ENCODE data around the gene TECPR1.

TECPR1 gene

DNA sequence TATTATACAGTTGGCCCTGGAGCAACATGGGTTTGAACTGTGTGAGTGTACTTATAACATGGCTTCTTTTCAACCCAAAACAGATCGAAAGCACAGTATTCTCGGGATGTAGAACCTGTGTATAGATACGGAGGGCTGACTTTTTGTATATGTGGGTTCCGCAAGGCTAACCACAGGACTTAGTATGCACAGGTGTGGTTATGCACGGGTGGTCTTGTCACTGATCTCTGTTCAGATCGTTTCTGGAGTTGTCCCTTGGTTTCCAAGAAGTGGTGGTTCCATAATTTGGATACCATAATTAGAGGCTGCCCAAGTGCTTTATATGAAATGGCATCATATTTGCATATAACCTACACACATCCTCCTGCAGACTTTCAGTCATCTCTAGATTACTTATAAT is 51.7 kb downstream of the TECPR1 start:
- H3K9me3 ChIP-seq (replicated peaks in 1 of 2; ENCODE audit: control insufficient read depth in 2 of 2, insufficient read depth in 1 of 2, low read depth in 1 of 2, low read length in 2 of 2) = peaks cover 0 to 7% of the 10 kb centered on the region in 2 donors
- H2BK12ac ChIP-seq (ENCODE audit: low read length) = no peak overlapping the region
- H3K4me3 ChIP-seq (ENCODE audit: low read length in 2 of 2) = no peak overlapping the region
- no peaks in the 10 kb centered on the region for H3K4me1 ChIP-seq (ENCODE audit: control insufficient read depth in 2 of 2, insufficient read depth in 1 of 2, low read depth in 1 of 2, low read length in 2 of 2)
- no peak for DNase-seq (ENCODE audit: low spot score)
- no peak overlapping the region for H3K4ac ChIP-seq (ENCODE audit: low read length)
- H3K23ac ChIP-seq (ENCODE audit: low read depth, low read length, poor library complexity) = no peak overlapping the region
- H2BK15ac ChIP-seq (ENCODE audit: low read length) = no peak overlapping the region
- no peak overlapping the region for H3K9ac ChIP-seq (ENCODE audit: low read depth, low read length, poor library complexity)
- no peak overlapping the region for H2BK120ac ChIP-seq (ENCODE audit: low read depth, low read length)
- no peak overlapping the region for H2BK5ac ChIP-seq (ENCODE audit: low read length)
- H3K27me3 ChIP-seq (ENCODE audit: control insufficient read depth in 3 of 3, insufficient read depth in 3 of 3, low read depth in 1 of 3, low read length in 3 of 3) = no peaks in the 10 kb centered on the region
- H3K14ac ChIP-seq (ENCODE audit: low read length) = no peak overlapping the region
- no peak overlapping the region for H3K18ac ChIP-seq (ENCODE audit: low read length)
- H4K8ac ChIP-seq (ENCODE audit: low read depth, low read length) = no peak overlapping the region
- H4K91ac ChIP-seq (ENCODE audit: low read depth, low read length, poor library complexity) = no peak overlapping the region
- H3K4me2 ChIP-seq (ENCODE audit: insufficient read depth, low read length, poor library complexity, severe bottlenecking) = no peak overlapping the region
- H3K27ac ChIP-seq (replicated peaks; ENCODE audit: low read length) = no peak overlapping the region
- H2AFZ ChIP-seq (ENCODE audit: low read length) = no peak overlapping the region
- H3K79me1 ChIP-seq (ENCODE audit: low read depth, low read length) = no peaks in the 10 kb centered on the region
- WGBS, 2 donors (ENCODE audit: extremely low coverage in 2 of 2, insufficient read length in 2 of 2, insufficient replicate concordance in 1 of 2) = no CpG with 5 or more reads among the region's 6 CpGs
- peaks cover 4 to 54% of the 10 kb centered on the region in 2 donors for H3K36me3 ChIP-seq (replicated peaks in 1 of 2; ENCODE audit: control insufficient read depth in 2 of 2, insufficient read depth in 2 of 2, low read length in 2 of 2)
- H2AK5ac ChIP-seq (ENCODE audit: low read depth, low read length) = no peak overlapping the region

DNA sequence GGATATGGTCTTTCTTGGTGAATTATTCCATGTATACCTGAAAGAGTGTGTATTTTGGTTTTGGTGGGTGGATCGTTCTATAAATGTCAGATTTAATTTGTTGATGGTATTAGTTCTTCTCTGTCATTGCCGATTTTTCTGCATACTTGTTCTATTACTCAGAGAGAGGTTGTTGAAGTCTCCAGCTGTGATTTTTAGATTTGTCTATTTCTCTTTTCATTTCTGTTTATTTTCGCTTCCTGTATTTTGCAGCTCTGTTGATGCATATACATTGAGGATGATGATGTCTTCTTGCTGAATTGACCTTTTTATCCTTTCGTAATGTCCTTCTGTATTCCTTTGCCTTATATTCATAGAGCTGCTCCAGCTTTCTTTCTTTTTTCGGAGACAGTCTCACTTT is 52.9 kb downstream of the TECPR1 start:
- DNase-seq (ENCODE audit: low spot score) = no peak
- H3K36me3 ChIP-seq (replicated peaks in 1 of 2; ENCODE audit: control insufficient read depth in 2 of 2, insufficient read depth in 2 of 2, low read length in 2 of 2) = peaks cover 2 to 54% of the 10 kb centered on the region in 2 donors
- H2AFZ ChIP-seq (ENCODE audit: low read length) = no peak overlapping the region
- H3K14ac ChIP-seq (ENCODE audit: low read length) = no peak overlapping the region
- H3K79me1 ChIP-seq (ENCODE audit: low read depth, low read length) = no peaks in the 10 kb centered on the region
- no peak overlapping the region for H4K91ac ChIP-seq (ENCODE audit: low read depth, low read length, poor library complexity)
- no peak overlapping the region for H3K4me2 ChIP-seq (ENCODE audit: insufficient read depth, low read length, poor library complexity, severe bottlenecking)
- H3K9ac ChIP-seq (ENCODE audit: low read depth, low read length, poor library complexity) = no peak overlapping the region
- WGBS, 2 donors (ENCODE audit: extremely low coverage in 2 of 2, insufficient read length in 2 of 2, insufficient replicate concordance in 1 of 2) = no CpG with 5 or more reads among the region's 5 CpGs
- no peak overlapping the region for H3K23ac ChIP-seq (ENCODE audit: low read depth, low read length, poor library complexity)
- no peak overlapping the region for H3K27ac ChIP-seq (replicated peaks; ENCODE audit: low read length)
- peaks cover 0 to 7% of the 10 kb centered on the region in 2 donors for H3K9me3 ChIP-seq (replicated peaks in 1 of 2; ENCODE audit: control insufficient read depth in 2 of 2, insufficient read depth in 1 of 2, low read depth in 1 of 2, low read length in 2 of 2)
- no peak overlapping the region for H2BK120ac ChIP-seq (ENCODE audit: low read depth, low read length)
- no peak overlapping the region for H3K4ac ChIP-seq (ENCODE audit: low read length)
- H2BK12ac ChIP-seq (ENCODE audit: low read length) = no peak overlapping the region
- H3K4me1 ChIP-seq (ENCODE audit: control insufficient read depth in 2 of 2, insufficient read depth in 1 of 2, low read depth in 1 of 2, low read length in 2 of 2) = no peaks in the 10 kb centered on the region
- no peak overlapping the region for H2BK15ac ChIP-seq (ENCODE audit: low read length)
- no peak overlapping the region for H2BK5ac ChIP-seq (ENCODE audit: low read length)
- H3K4me3 ChIP-seq (ENCODE audit: low read length in 2 of 2) = no peak overlapping the region
- H3K27me3 ChIP-seq (ENCODE audit: control insufficient read depth in 3 of 3, insufficient read depth in 3 of 3, low read depth in 1 of 3, low read length in 3 of 3) = no peaks in the 10 kb centered on the region
- no peak overlapping the region for H4K8ac ChIP-seq (ENCODE audit: low read depth, low read length)
- H3K18ac ChIP-seq (ENCODE audit: low read length) = no peak overlapping the region
- no peak overlapping the region for H2AK5ac ChIP-seq (ENCODE audit: low read depth, low read length)

DNA sequence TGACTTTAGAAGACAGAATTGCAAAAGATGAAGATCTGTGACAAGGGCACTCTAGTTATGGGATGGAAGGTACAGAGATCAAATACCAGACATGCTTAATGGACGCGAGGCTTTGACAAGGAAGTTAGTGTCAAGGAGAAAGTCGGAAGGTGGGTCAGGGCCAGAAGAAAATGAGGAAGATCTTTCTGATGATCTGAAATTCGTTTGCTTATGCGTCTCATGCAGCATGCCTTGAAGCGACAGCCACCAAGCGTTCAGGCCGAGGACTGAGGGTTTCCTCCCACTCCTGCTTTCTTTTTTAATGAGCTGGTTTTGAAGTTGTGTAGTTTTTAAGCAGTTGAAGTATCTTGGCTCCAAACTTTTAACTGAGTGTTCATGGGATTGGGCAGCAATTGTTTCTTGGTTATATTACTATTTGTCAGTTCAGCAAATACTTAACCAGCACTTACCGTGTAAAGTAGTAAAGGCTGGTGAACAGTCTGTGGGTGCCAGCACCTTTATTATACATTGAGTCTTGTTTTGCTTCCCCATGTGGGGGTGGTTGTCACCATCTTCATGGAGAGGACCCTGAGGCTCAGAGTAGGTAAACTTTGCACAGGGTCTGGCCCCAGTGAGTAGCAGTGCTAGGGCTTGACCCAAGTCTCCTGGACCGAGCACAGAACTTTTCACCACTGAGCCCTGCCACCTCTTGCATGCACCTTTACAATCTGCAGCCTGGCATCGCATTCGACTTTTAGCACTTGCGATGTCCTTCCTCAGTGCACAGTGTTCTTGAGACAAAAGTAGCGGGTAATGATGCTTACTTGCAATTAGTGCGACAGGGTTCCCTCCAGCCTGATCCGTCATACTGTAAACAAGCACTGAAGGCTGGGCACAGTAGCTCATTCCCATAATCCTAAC is 55.1 kb downstream of the TECPR1 start:
- Histone ChIP-seq H2AK5ac (ENCODE audit: low read depth, low read length) (no peak overlapping the region), H2AFZ (ENCODE audit: low read length) (no peak overlapping the region), H3K23ac (ENCODE audit: low read depth, low read length, poor library complexity) (no peak overlapping the region), H3K4me3 (ENCODE audit: low read length in 2 of 2) (peak overlapping the region in 1 of 2 donors; percentile 23), H3K27ac (replicated peaks; ENCODE audit: low read length) (no peak overlapping the region), H3K27me3 (ENCODE audit: control insufficient read depth in 3 of 3, insufficient read depth in 3 of 3, low read depth in 1 of 3, low read length in 3 of 3) (no peaks in the 10 kb centered on the region), H4K91ac (ENCODE audit: low read depth, low read length, poor library complexity) (no peak overlapping the region), H2BK120ac (ENCODE audit: low read depth, low read length) (no peak overlapping the region), H3K4ac (ENCODE audit: low read length) (no peak overlapping the region), H3K4me1 (ENCODE audit: control insufficient read depth in 2 of 2, insufficient read depth in 1 of 2, low read depth in 1 of 2, low read length in 2 of 2) (no peaks in the 10 kb centered on the region), H3K9me3 (replicated peaks in 1 of 2; ENCODE audit: control insufficient read depth in 2 of 2, insufficient read depth in 1 of 2, low read depth in 1 of 2, low read length in 2 of 2) (peaks cover 0 to 7% of the 10 kb centered on the region in 2 donors), H2BK12ac (ENCODE audit: low read length) (no peak overlapping the region), H3K36me3 (replicated peaks in 1 of 2; ENCODE audit: control insufficient read depth in 2 of 2, insufficient read depth in 2 of 2, low read length in 2 of 2) (peaks cover 15 to 55% of the 10 kb centered on the region in 2 donors), H4K8ac (ENCODE audit: low read depth, low read length) (no peak overlapping the region), H2BK5ac (ENCODE audit: low read length) (no peak overlapping the region), H3K9ac (ENCODE audit: low read depth, low read length, poor library complexity) (no peak overlapping the region), H3K18ac (ENCODE audit: low read length) (no peak overlapping the region), H2BK15ac (ENCODE audit: low read length) (no peak overlapping the region), H3K79me1 (ENCODE audit: low read depth, low read length) (no peaks in the 10 kb centered on the region), H3K14ac (ENCODE audit: low read length) (no peak overlapping the region), H3K4me2 (ENCODE audit: insufficient read depth, low read length, poor library complexity, severe bottlenecking) (no peak overlapping the region)
- no peak for DNase-seq (ENCODE audit: low spot score)
- WGBS, 2 donors (ENCODE audit: extremely low coverage in 2 of 2, insufficient read length in 2 of 2, insufficient replicate concordance in 1 of 2) = no CpG with 5 or more reads among the region's 16 CpGs

DNA sequence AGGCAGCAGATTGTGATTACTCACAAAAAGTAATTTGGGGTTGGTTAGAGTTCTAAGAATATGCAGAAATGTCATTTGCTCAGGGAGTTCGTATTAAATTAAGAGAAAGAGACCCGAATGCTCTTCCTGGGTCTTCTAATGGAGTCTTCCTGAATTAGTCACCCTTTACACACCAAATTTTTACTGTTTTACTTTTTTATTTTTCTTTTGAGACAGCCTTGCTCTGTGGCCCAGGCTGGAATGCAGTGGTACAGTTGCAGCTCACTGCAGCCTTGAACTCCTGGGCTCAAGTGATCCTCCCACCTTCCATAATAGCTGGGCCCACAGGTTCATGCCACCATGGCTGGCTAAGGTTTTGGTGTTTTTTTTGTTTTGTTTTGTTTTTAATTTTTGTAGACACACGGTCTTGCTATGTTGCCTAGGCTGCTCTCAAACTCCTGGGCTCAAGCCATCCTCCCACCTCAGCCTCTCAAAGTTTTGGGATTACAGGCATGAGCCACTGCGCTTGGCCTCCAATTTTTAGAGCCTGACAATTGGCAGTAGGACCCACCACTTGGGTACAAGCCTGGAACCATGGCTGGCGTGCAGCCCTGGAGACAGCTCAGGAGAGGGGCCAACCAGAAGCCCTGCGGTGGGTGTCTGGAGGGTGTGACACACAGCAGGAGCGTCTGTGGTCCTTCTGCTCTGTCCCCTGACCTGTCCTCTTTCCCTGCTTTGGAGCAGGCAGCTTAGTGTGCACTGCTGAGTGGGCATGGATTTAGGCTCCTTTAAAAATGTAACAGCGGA is 57.2 kb downstream of the TECPR1 start:
- Histone ChIP-seq H2BK5ac (ENCODE audit: low read length) (no peak overlapping the region), H3K18ac (ENCODE audit: low read length) (no peak overlapping the region), H2BK120ac (ENCODE audit: low read depth, low read length) (no peak overlapping the region), H3K9me3 (replicated peaks in 1 of 2; ENCODE audit: control insufficient read depth in 2 of 2, insufficient read depth in 1 of 2, low read depth in 1 of 2, low read length in 2 of 2) (peaks cover 0 to 4% of the 10 kb centered on the region in 2 donors), H3K4me1 (ENCODE audit: control insufficient read depth in 2 of 2, insufficient read depth in 1 of 2, low read depth in 1 of 2, low read length in 2 of 2) (no peaks in the 10 kb centered on the region), H3K27ac (replicated peaks; ENCODE audit: low read length) (no peak overlapping the region), H3K23ac (ENCODE audit: low read depth, low read length, poor library complexity) (no peak overlapping the region), H2BK15ac (ENCODE audit: low read length) (no peak overlapping the region), H3K27me3 (ENCODE audit: control insufficient read depth in 3 of 3, insufficient read depth in 3 of 3, low read depth in 1 of 3, low read length in 3 of 3) (no peaks in the 10 kb centered on the region), H3K4ac (ENCODE audit: low read length) (no peak overlapping the region), H4K91ac (ENCODE audit: low read depth, low read length, poor library complexity) (no peak overlapping the region), H4K8ac (ENCODE audit: low read depth, low read length) (no peak overlapping the region), H3K9ac (ENCODE audit: low read depth, low read length, poor library complexity) (no peak overlapping the region), H3K79me1 (ENCODE audit: low read depth, low read length) (no peaks in the 10 kb centered on the region), H2AFZ (ENCODE audit: low read length) (no peak overlapping the region), H2AK5ac (ENCODE audit: low read depth, low read length) (no peak overlapping the region), H3K36me3 (replicated peaks in 1 of 2; ENCODE audit: control insufficient read depth in 2 of 2, insufficient read depth in 2 of 2, low read length in 2 of 2) (peaks cover 20 to 66% of the 10 kb centered on the region in 2 donors), H3K4me3 (ENCODE audit: low read length in 2 of 2) (no peak overlapping the region), H3K4me2 (ENCODE audit: insufficient read depth, low read length, poor library complexity, severe bottlenecking) (no peak overlapping the region), H2BK12ac (ENCODE audit: low read length) (no peak overlapping the region), H3K14ac (ENCODE audit: low read length) (no peak overlapping the region)
- no CpG with 5 or more reads among the region's 8 CpGs for WGBS, 2 donors (ENCODE audit: extremely low coverage in 2 of 2, insufficient read length in 2 of 2, insufficient replicate concordance in 1 of 2)
- no peak for DNase-seq (ENCODE audit: low spot score)

Data from neuronal stem cell (in vitro differentiated cells).